ENCODE measurements around the gene SPDL1. TPM values are rescaled to one million over a fixed set of nuclear protein-coding genes. Genes with fewer than 3 reads are reported as not detected.

The SPDL1 gene
- total and polyA plus RNA-seq, 2 of the 4 experiments (the other 2 are of a cell fraction) = 18.8 to 29.4 TPM

- Histone ChIP-seq H2BK15ac (ENCODE audit: low read depth, low read length) (peak overlapping the region; percentile 50; the same call in 1 of the 3 replicates), H3K27me3 (ENCODE audit: control insufficient read depth, insufficient read depth, low read length) (no peaks in the 10 kb centered on the region), H4K8ac (ENCODE audit: low read depth in 2 of 2, low read length in 2 of 2) (peak overlapping the region in 1 of 2 experiments; percentile 36; a peak in 1 of 4 replicates), H3K23ac (ENCODE audit: low read depth, low read length) (peak overlapping the region; percentile 53; the same call in 1 of the 2 replicates), H4K20me1 (ENCODE audit: insufficient read depth, low read length) (no peaks in the 10 kb centered on the region), H3K9ac (ENCODE audit: low read depth, low read length) (no peak overlapping the region), H4K5ac (ENCODE audit: low read depth, low read length) (no peak overlapping the region), H3K9me3 (ENCODE audit: control insufficient read depth, insufficient read depth, low read length) (no peaks in the 10 kb centered on the region), H2AFZ (replicated peaks; ENCODE audit: low read length, poor library complexity) (peak overlapping the region; percentile 64), H3K4me1 (ENCODE audit: control insufficient read depth, insufficient read depth, low read length) (peaks cover 26% of the 10 kb centered on the region), H2AK9ac (replicated peaks; ENCODE audit: low read depth, low read length, poor library complexity) (no peak overlapping the region), H2BK20ac (ENCODE audit: low read depth, low read length) (peak overlapping the region; percentile 87), H2AK5ac (ENCODE audit: low read depth, low read length) (peak overlapping the region; percentile 8; the same call in 1 of the 2 replicates), H3K18ac (ENCODE audit: low read depth, low read length) (no peak overlapping the region), H4K91ac (ENCODE audit: insufficient read depth, low read depth, low read length) (no peak overlapping the region), H3K9me1 (ENCODE audit: insufficient read depth, low read length) (peaks cover 24% of the 10 kb centered on the region), H3K36me3 (ENCODE audit: control insufficient read depth, insufficient read depth, low read length) (no peaks in the 10 kb centered on the region), H3K4me3 (ENCODE audit: insufficient read depth, low read depth, low read length) (no peak overlapping the region), H3K4ac (ENCODE audit: low read depth, low read length) (peak overlapping the region; percentile 67; the same call in 1 of the 2 replicates), H3K56ac (ENCODE audit: extremely low read depth, insufficient read depth, low read length) (no peak overlapping the region), H3K4me2 (ENCODE audit: low read depth, low read length) (0 out of 2 replicates have a peak overlapping the region, but pooled peaks have one; percentile 1), H2BK120ac (ENCODE audit: low read depth, low read length) (peak overlapping the region; percentile 79), H2BK5ac (ENCODE audit: low read depth, low read length, poor library complexity, severe bottlenecking) (peak overlapping the region; percentile 42), H3K79me1 (ENCODE audit: low read depth in 1 of 2, low read length in 2 of 2) (0 out of 4 replicates have a peak, but pooled peaks cover 0 to 5% of the 10 kb centered on the region in 2 experiments), H3K14ac (replicated peaks; ENCODE audit: low read depth, low read length) (peak overlapping the region; percentile 75), H3K27ac (ENCODE audit: insufficient read depth, low read length) (0 out of 2 replicates have a peak overlapping the region, but pooled peaks have one; percentile 20)
- POLR2A ChIA-PET (ENCODE audit: unreplicated experiment) = no interaction called here
- no peak for DNase-seq
- WGBS, 2 experiments (ENCODE audit: extremely low coverage in 2 of 2, insufficient read length in 1 of 2) = no CpG with 5 or more reads among the region's 1 CpG
- in situ Hi-C loops (cut with MboI; ENCODE audit: low sequenced_read_pairs) (no loop called here), dilution Hi-C loops (cut with HindIII; ENCODE audit: low sequenced_read_pairs, unreplicated experiment) (no loop called here), intact Hi-C loops (cut with micrococcal nuclease) (no loop called here)
- TF ChIP-seq RAD21 (IDR thresholded peaks at IDR 0.05; ENCODE audit: low read length) (no peak), CEBPB (IDR thresholded peaks at IDR 0.05; ENCODE audit: low read depth, low read length) (no peak), USF2 (IDR thresholded peaks at IDR 0.05; ENCODE audit: low read depth, low read length) (no peak), RFX5 (IDR thresholded peaks at IDR 0.05; ENCODE audit: low read depth, low read length) (no peak), SMC3 (IDR thresholded peaks at IDR 0.05; ENCODE audit: low read depth, low read length) (no peak)
- no peak; the same call in 1 of the 2 replicates for ATAC-seq (ENCODE audit: low read depth)
- no TSS peak for BruUV-seq (replicated peaks)
- CTCF ChIA-PET = interaction anchor here (0.6 kb wide), 1 partner anchor 941 kb away, joined by 3 read pairs; no protein-coding TSS in a partner anchor
Observed at GRCh38 chr5:169647566-169647965, 64.0 kb downstream of the SPDL1 start.

Data from IMR-90 (cell line).